ENCODE data around the gene LMNTD1.
"Not testable (repeated sequence)": the region's sequence is repeated elsewhere in the genome, so short reads cannot be mapped to it uniquely, and the experiment has no call there.

Gene LMNTD1

GRCh38 chr12:25493682-25494081 is 59.4 kb downstream of the LMNTD1 start:
- in situ Hi-C loops (cut with MboI; ENCODE audit: low sequenced_read_pairs) = no loop called here

- in situ Hi-C loops (cut with MboI; ENCODE audit: low sequenced_read_pairs) = no loop called here
Observed at GRCh38 chr12:25491396-25492325, 61.4 kb downstream of the LMNTD1 start.

GRCh38 chr12:25488956-25489870 is 63.9 kb downstream of the LMNTD1 start:
- in situ Hi-C loops (cut with MboI; ENCODE audit: low sequenced_read_pairs) = not testable (repeated sequence)

DNA sequence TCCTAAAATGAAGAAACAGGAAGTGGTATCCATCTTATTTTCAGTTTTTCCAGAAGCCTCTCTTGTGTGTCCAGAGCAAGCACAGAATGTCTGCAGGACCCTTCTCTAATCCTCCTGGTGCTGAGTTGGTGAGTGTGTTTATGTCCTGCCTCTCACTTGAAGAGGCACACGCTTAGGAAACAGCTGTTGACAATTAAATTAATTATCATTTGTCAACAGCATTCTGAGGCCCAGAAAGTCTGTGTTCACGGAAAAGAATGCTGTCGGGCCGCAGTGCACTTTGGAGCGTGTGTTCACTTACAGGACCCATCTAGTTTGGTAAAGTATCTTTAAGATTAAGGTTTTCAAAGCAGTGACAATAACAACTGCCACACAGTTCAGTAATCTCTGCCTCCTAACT is 70.5 kb downstream of the LMNTD1 start:
- in situ Hi-C loops (cut with MboI; ENCODE audit: low sequenced_read_pairs) = no loop called here

DNA sequence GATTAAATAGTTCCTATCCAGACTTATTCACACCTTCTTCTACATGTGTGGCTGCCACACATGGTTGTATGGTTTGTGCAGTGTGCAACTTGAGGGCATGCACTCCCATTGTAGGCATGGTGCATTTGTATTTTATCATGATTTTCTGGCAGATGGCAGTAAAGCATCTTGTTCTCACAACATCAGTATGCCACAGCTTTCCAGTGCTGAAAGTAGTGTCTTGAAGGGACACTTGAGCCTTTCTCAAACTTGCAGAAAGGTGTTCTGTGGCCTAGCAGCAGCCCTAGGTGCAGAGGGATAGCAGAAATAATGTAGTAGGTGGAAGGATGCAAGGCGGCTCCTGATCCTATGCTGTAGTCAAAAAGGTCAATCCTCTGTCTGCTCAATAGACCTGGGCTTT is 72.9 kb downstream of the LMNTD1 start:
- in situ Hi-C loops (cut with MboI; ENCODE audit: low sequenced_read_pairs) = no loop called here

- in situ Hi-C loops (cut with MboI; ENCODE audit: low sequenced_read_pairs) = no loop called here
Observed at GRCh38 chr12:25477217-25477616, 75.9 kb downstream of the LMNTD1 start.

DNA sequence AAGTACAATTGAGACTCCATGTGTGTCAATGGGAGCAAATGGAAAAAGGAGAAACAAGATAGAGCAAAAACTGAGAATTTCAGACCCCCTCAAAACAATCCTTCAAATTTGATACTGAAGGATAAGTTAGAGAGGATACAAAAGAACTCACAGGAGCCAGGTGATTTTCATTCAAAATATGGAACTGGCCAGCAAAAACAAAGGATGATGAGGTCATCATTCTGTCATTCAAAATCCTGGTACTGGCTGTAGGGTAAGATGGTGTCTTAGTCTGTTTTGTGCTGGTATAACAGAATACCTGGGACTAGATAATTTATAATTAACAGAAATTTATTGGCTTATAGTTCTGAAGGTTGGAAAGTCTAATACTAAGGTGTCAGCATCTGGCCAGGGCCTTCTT is 80.6 kb downstream of the LMNTD1 start:
- in situ Hi-C loops (cut with MboI; ENCODE audit: low sequenced_read_pairs) = no loop called here

- in situ Hi-C loops (cut with MboI; ENCODE audit: low sequenced_read_pairs) = no loop called here
Observed at GRCh38 chr12:25469861-25470260, 83.2 kb downstream of the LMNTD1 start.

DNA sequence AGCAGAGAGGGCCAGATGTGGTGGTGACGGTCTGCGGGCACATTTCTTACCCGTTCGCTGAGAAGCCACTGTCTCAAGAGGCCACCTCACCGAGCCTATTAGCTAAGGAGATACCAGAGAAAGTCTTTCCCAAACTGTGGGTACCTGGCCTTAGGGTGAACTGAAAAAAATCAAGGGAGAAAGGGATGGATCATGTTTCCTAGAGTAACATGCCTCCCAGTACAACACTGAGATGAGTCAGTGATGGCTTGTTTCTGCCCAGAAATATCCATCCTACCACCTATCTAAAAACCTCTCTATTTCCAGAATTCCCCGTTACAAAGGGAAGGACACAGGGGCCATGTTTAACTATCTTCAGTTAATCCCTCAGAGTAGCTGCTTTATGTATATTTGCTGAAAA is 83.7 kb downstream of the LMNTD1 start:
- in situ Hi-C loops (cut with MboI; ENCODE audit: low sequenced_read_pairs) = no loop called here

DNA sequence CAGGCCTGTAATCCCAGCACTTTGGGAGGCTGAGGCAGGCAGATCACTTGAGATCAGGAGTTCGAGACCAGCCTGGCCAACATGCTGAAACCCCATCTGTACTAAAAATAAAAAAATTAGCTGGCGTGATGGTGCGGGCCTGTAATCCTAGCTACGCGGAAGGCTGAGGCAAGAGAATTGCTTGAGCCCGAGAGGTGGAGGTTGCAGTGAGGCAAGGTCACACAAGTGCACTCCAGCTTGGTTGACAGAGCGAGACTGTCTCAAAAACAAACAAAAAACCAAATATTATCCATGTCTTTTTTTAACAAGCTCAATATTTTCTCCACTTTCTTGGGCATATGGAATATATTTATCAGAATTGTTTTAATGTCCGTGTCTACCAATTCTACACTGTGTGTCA is 89.6 kb downstream of the LMNTD1 start:
- in situ Hi-C loops (cut with MboI; ENCODE audit: low sequenced_read_pairs) = no loop called here

- in situ Hi-C loops (cut with MboI; ENCODE audit: low sequenced_read_pairs) = no loop called here
Observed at GRCh38 chr12:25463005-25463404, 90.1 kb downstream of the LMNTD1 start.

DNA sequence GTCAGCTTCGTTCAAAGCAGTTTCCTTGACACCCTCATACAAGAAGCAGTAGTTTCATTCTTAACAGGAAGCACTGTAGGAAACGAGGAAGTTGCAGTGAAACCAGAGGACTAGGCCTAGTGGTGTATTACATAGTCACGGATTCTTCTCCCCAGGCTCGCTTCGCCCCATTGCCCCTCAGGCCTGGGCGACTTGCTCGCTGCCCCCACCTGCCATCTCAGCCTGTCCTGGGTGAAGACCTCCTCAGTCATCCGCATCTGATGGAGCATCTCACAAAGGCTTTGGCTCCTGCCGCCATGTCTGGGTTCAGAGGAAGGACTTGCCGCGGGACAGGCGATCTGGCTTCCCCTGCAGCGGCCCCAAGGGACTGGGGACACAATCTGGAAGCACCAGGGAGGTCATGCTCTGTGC is 93.5 kb downstream of the LMNTD1 start:
- in situ Hi-C loops (cut with MboI; ENCODE audit: low sequenced_read_pairs) = no loop called here

- in situ Hi-C loops (cut with MboI; ENCODE audit: low sequenced_read_pairs) = no loop called here
Observed at GRCh38 chr12:25458047-25458552, 95.0 kb downstream of the LMNTD1 start.

- in situ Hi-C loops (cut with MboI; ENCODE audit: low sequenced_read_pairs) = no loop called here
Observed at GRCh38 chr12:25456474-25456873, 96.6 kb downstream of the LMNTD1 start.

- in situ Hi-C loops (cut with MboI; ENCODE audit: low sequenced_read_pairs) = no loop called here
Observed at GRCh38 chr12:25455696-25456095, 97.4 kb downstream of the LMNTD1 start.

DNA sequence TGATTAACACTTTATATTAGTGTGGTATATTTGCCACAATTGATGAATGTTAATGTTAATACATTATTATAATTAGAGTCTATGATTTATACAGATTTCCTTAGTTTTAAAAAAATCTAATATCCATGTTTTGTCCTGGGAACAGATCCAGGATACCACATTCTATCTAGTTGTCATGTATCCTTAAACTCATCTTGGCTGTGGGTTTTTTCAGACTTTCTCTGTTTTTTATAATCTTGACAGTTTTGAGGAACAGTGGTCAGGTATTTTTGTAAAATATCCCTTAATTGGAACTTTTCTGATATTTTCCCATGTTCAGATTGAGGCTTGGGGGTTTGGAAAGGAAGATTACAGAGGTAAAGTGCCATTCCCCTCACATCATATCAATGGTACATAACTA is 104.1 kb downstream of the LMNTD1 start:
- in situ Hi-C loops (cut with MboI; ENCODE audit: low sequenced_read_pairs) = no loop called here

- in situ Hi-C loops (cut with MboI; ENCODE audit: low sequenced_read_pairs) = no loop called here
Observed at GRCh38 chr12:25447046-25447445, 106.0 kb downstream of the LMNTD1 start.

- in situ Hi-C loops (cut with MboI; ENCODE audit: low sequenced_read_pairs) = loop anchor here (10.0 kb wide), 1 partner anchor 576 kb away; no protein-coding TSS in a partner anchor
Observed at GRCh38 chr12:25438638-25439037, 114.4 kb downstream of the LMNTD1 start.

DNA sequence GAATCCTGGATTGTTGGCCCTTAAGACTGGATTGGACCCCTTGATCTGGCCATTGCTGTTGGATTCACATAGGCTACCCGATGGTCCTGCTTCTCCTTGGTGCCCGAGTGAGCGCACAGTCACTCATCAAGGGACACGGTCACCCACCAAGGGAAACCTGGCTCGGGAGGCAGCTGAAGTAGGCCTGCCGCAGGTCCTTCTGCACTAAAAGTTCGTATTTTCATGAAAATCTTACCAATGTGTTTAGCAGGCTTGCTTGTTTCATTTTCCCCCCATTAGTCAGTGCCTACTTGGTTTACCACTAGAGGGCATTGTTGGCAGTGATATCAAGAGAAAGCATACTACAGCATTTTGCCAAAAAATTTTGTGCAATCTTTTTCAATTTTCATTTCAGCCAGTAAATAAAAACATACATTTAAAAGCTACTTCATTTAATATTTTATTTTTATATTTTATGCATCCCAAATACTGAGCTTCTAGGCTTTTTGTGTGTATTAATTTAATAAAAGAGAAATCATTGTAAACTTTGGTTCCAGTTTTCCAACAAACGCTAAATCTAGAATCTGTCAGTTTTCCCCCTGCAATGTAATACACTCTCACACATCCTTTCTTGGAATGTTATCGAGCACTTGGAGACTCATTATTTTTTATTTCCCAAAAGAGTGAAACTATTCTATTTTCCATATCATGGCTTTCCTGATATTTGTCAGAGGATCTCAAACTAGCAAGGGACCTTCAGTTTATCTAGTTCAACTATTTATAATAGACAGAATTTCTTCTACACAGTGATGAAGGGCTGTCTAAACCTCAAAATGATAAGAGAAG is 116.7 kb downstream of the LMNTD1 start:
- in situ Hi-C loops (cut with MboI; ENCODE audit: low sequenced_read_pairs) = loop anchor here (10.0 kb wide), 1 partner anchor 578 kb away; no protein-coding TSS in a partner anchor

DNA sequence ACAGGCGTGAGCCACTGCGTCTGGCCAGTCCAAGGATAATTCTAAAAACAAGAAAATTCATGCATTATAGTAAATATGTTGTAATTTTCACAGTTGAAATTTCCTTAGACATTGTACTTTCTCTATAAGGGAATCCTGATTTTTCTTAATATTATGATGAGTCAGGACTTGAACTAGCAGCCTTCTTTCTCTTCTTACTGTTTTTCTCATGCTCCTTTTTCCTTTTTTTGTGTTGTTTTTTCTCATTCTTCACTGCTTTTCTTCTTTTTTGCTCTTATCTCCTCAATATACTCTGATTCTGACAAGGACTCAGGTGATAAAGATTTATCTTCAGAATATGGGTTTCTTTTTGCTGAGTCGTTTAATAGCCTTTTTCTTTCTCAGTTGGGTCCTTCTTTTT is 117.7 kb downstream of the LMNTD1 start:
- in situ Hi-C loops (cut with MboI; ENCODE audit: low sequenced_read_pairs) = loop anchor here (10.0 kb wide), 1 partner anchor 579 kb away; no protein-coding TSS in a partner anchor
